ENCODE results near the gene AGK. TPM values are rescaled to one million over a fixed set of nuclear protein-coding genes. Genes with fewer than 3 reads are reported as not detected.

AGK gene
- total RNA-seq, 1 donor from 2014 or later: 19.8 TPM

DNA sequence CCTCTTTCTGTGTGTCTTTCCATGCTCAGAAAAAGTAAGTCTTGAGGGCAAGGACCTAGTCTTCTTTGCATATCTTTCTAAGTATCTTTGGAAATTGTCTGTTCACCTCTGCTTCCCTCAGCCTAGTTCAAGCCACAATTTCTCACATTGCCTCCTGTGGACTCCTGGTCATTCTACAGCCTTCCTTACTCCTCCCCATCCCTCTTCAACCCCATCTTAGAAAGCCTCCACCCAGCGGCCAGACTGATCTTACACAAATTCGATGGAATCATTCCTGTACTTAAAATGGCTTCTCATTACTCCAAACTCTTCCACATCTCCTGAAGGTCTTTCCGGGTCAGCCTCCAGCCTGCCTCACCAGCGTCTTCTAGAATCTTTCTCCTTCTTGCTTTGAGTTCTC lies 24.1 kb upstream of the AGK start:
- Histone ChIP-seq H3K36me3 (no peaks in the 10 kb centered on the region), H3K4me3 (no peak overlapping the region), H3K27me3 (ENCODE audit: low read depth) (no peaks in the 10 kb centered on the region), H3K9me3 (no peaks in the 10 kb centered on the region), H3K4me1 (no peaks in the 10 kb centered on the region), H3K27ac (no peak overlapping the region)
- intact Hi-C loops (cut with DNase I): no loop called here
- no peak for ATAC-seq
- no peak for TF ChIP-seq CTCF (IDR thresholded peaks at IDR 0.05)
- no peak for DNase-seq

DNA sequence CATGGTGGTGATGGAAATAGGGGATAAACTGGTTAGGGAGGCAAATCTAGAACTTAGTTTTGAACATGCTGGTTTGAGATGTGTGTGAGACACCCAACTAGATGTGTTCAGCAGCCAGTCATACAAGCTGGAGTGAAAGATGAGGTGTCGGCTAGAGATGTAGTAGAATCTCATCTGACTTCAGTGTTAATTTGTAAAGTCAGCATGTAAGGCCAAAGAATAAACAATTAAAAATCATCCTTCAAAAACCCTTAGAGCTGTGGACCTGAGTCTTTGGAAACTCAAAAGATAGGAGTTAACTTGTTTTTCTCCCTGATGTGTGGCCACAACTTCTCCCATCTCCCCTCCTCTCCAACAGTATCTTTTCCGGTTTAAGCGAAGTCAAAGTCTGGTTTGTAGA lies 22.8 kb upstream of the AGK start:
- H3K27ac ChIP-seq: no peak overlapping the region
- DNase-seq (no peak), ATAC-seq (no peak)
- intact Hi-C loops (cut with DNase I): no loop called here
- no peaks in the 10 kb centered on the region for H3K27me3 ChIP-seq (ENCODE audit: low read depth)
- H3K4me3 ChIP-seq: no peak overlapping the region
- no peak for TF ChIP-seq CTCF (IDR thresholded peaks at IDR 0.05)
- H3K4me1 ChIP-seq: peaks cover 6% of the 10 kb centered on the region
- no peaks in the 10 kb centered on the region for H3K36me3 ChIP-seq
- H3K9me3 ChIP-seq: no peaks in the 10 kb centered on the region

DNA sequence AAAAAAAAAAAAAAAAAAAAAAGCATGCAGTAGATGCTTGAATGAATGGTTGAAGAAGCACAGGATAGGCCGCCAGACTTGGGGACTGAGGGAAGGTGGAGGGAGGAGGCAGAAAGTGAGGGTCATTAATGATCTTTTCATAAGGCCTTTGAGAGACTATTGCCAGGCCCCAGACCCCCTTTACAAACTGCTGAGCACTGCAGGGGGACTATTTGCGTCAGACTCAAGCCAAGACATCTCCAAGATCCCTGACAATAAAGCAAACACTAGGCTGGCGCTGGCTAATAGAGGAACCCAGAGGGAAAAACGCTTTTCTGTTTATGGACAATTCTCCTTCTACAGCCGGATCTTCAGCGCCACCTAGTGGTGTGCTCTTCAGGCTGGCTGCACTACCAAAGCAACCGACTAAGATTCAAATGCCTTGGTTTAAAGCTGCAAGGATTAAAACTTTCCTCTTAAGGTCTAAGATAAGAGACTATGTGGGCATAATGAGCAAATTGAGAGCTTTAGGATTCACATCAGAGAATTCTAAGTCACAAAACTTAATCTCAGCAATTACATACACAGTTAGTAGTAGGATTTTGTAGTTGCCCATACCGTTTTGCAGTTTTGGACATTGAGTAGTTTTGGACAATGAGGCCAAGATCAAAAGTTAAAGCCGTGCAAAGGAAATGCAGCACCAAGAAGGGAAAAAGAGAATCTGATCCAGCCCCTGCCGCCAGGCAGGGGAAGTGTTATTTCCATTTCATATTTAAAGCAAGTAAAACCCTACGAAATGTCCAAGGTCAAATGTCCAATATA lies 17.9 kb upstream of the AGK start:
- H3K9me3 ChIP-seq: no peaks in the 10 kb centered on the region
- DNase-seq (peak; percentile 59), ATAC-seq (peak; percentile 73 to 85)
- H3K27ac ChIP-seq: no peak overlapping the region
- intact Hi-C loops (cut with DNase I): no loop called here
- no peaks in the 10 kb centered on the region for H3K36me3 ChIP-seq
- peaks cover 6% of the 10 kb centered on the region for H3K4me1 ChIP-seq
- peaks cover 8% of the 10 kb centered on the region for H3K27me3 ChIP-seq (ENCODE audit: low read depth)
- no peak overlapping the region for H3K4me3 ChIP-seq
- TF ChIP-seq CTCF (IDR thresholded peaks at IDR 0.05): peak; percentile 95

GRCh38 chr7:141534757-141535737 lies 16.2 kb upstream of the AGK start:
- ATAC-seq (no peak), DNase-seq (no peak)
- Histone ChIP-seq H3K27me3 (ENCODE audit: low read depth) (peaks cover 8% of the 10 kb centered on the region), H3K9me3 (no peaks in the 10 kb centered on the region), H3K36me3 (no peaks in the 10 kb centered on the region), H3K27ac (no peak overlapping the region), H3K4me3 (no peak overlapping the region), H3K4me1 (peaks cover 6% of the 10 kb centered on the region)
- TF ChIP-seq CTCF (IDR thresholded peaks at IDR 0.05): no peak
- intact Hi-C loops (cut with DNase I): no loop called here

GRCh38 chr7:141537906-141538305 lies 13.3 kb upstream of the AGK start:
- Histone ChIP-seq H3K9me3 (no peaks in the 10 kb centered on the region), H3K27me3 (ENCODE audit: low read depth) (peaks cover 8% of the 10 kb centered on the region), H3K4me1 (peaks cover 5% of the 10 kb centered on the region), H3K36me3 (no peaks in the 10 kb centered on the region), H3K4me3 (no peak overlapping the region), H3K27ac (no peak overlapping the region)
- DNase-seq (no peak), ATAC-seq (no peak)
- intact Hi-C loops (cut with DNase I): no loop called here
- no peak for TF ChIP-seq CTCF (IDR thresholded peaks at IDR 0.05)
